ENCODE data around the gene ATP2B1. TPM values are rescaled to one million over a fixed set of nuclear protein-coding genes. Genes with fewer than 3 reads are reported as not detected.

ATP2B1 gene
- total RNA-seq, 1 experiment from 2014 or later: 24.7 TPM

DNA sequence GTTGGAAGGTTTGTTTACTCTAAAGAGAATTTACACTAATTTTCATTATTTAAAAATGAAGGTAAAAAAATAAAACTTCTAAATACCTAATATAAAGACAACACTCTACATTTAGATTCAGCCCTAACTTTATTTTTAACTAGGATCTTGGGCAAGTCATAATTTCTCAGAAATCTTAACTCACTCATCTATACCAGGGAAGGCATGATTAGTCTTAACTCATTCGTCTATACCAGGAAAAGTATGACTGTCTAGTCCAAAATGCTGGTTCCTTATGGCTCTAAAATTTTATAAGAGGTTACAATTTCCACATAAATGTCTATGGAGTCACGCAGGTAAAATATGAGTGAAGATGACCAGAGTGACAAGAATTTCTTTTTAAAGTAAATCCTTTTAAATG, 130.1 kb downstream of the ATP2B1 start:
- no peak for DNase-seq
- H3K79me2 ChIP-seq (ENCODE audit: low read length): no peaks in the 10 kb centered on the region

DNA sequence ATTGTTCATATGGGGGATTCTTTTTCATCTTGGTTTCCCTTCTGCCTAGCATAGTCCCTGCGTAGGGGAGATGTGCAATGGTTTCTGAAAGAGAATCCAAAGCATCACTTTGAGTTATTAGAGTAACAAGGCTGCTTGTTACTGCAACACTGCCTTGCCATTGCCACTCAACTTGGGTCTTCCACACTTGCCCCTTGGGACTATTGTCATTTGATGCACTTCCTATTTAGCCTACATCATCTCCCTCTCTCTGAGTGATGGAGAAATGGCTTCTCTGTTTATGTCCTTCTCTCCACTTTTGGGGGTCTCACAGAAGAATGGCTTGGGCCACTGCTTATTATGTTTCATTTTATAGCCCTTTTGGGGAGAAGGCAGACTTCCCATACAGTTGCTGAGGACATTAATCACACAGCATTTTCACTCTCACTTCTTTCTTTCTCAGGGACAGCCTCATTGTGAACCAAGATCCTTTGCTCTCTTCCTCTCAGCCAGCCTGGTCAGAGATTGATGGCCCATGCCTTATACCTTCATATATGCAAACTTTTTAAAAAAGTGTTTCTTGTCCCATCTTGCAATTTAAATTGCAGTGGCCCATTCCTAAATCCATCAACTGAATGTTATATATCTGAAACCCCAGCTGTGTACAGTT, 131.9 kb downstream of the ATP2B1 start:
- Histone ChIP-seq H3K4me1 (ENCODE audit: low read length) (peaks cover 5% of the 10 kb centered on the region), H3K27ac (ENCODE audit: low read length) (no peak overlapping the region), H3K36me3 (ENCODE audit: insufficient read depth, low read length) (no peaks in the 10 kb centered on the region)

More for the DNA sequence above, 130.1 kb downstream of the ATP2B1 start:
- H3K9ac ChIP-seq (ENCODE audit: low read length): no peak overlapping the region
- H3K4me2 ChIP-seq (ENCODE audit: low read depth, low read length, poor library complexity, severe bottlenecking): no peak overlapping the region
- peaks cover 5% of the 10 kb centered on the region for H3K4me1 ChIP-seq (ENCODE audit: low read length)
- no peaks in the 10 kb centered on the region for H4K20me1 ChIP-seq (ENCODE audit: insufficient read depth, low read depth, low read length)
- no peaks in the 10 kb centered on the region for H3K9me2 ChIP-seq (replicated peaks; ENCODE audit: insufficient read depth, low read length)
- no peak overlapping the region for H3K27ac ChIP-seq (ENCODE audit: low read length)
- no peaks in the 10 kb centered on the region for H3K36me3 ChIP-seq (ENCODE audit: insufficient read depth, low read length)
- no peaks in the 10 kb centered on the region for H3K27me3 ChIP-seq (ENCODE audit: low read length)
- no peaks in the 10 kb centered on the region for H3K9me3 ChIP-seq (ENCODE audit: low read length)
- no peak overlapping the region for H2AFZ ChIP-seq (ENCODE audit: low read length)
- no peak overlapping the region for H3K4me3 ChIP-seq (ENCODE audit: low read length)

DNA sequence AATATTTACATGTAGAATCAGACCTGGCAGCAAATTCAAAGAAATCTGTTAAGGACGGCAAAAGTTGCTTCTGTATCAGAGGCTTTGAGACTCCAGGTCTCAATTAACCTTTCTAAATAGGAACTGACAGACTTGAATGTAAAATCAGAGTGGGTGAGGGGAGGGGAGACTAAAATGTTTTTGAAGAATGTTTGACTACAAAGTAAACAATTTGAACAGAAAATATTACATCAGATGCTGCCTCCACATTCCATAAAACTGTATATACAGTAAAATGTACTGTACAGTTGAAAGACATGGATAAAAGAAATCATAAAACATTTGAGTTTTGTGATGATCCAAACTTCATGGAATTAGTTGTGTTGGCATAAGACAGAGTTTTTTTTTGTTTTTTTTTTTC, 133.3 kb downstream of the ATP2B1 start:
- no peak for DNase-seq
- H3K4me1 ChIP-seq (ENCODE audit: low read length): peaks cover 5% of the 10 kb centered on the region
- H3K4me3 ChIP-seq (ENCODE audit: low read length): no peak overlapping the region
- no peak overlapping the region for H2AFZ ChIP-seq (ENCODE audit: low read length)
- H3K27ac ChIP-seq (ENCODE audit: low read length): no peak overlapping the region
- H3K36me3 ChIP-seq (ENCODE audit: insufficient read depth, low read length): no peaks in the 10 kb centered on the region
- H3K9me2 ChIP-seq (replicated peaks; ENCODE audit: insufficient read depth, low read length): no peaks in the 10 kb centered on the region
- H4K20me1 ChIP-seq (ENCODE audit: insufficient read depth, low read depth, low read length): no peaks in the 10 kb centered on the region
- no peak overlapping the region for H3K4me2 ChIP-seq (ENCODE audit: low read depth, low read length, poor library complexity, severe bottlenecking)
- no peaks in the 10 kb centered on the region for H3K27me3 ChIP-seq (ENCODE audit: low read length)
- no peaks in the 10 kb centered on the region for H3K79me2 ChIP-seq (ENCODE audit: low read length)
- no peaks in the 10 kb centered on the region for H3K9me3 ChIP-seq (ENCODE audit: low read length)
- H3K9ac ChIP-seq (ENCODE audit: low read length): no peak overlapping the region

More for the DNA sequence above, 131.9 kb downstream of the ATP2B1 start:
- Histone ChIP-seq H3K4me2 (ENCODE audit: low read depth, low read length, poor library complexity, severe bottlenecking) (no peak overlapping the region), H3K9ac (ENCODE audit: low read length) (no peak overlapping the region), H3K4me3 (ENCODE audit: low read length) (no peak overlapping the region), H3K27me3 (ENCODE audit: low read length) (no peaks in the 10 kb centered on the region), H3K79me2 (ENCODE audit: low read length) (no peaks in the 10 kb centered on the region), H2AFZ (ENCODE audit: low read length) (no peak overlapping the region), H3K9me3 (ENCODE audit: low read length) (no peaks in the 10 kb centered on the region), H3K9me2 (replicated peaks; ENCODE audit: insufficient read depth, low read length) (no peaks in the 10 kb centered on the region), H4K20me1 (ENCODE audit: insufficient read depth, low read depth, low read length) (no peaks in the 10 kb centered on the region)
- no peak for DNase-seq

DNA sequence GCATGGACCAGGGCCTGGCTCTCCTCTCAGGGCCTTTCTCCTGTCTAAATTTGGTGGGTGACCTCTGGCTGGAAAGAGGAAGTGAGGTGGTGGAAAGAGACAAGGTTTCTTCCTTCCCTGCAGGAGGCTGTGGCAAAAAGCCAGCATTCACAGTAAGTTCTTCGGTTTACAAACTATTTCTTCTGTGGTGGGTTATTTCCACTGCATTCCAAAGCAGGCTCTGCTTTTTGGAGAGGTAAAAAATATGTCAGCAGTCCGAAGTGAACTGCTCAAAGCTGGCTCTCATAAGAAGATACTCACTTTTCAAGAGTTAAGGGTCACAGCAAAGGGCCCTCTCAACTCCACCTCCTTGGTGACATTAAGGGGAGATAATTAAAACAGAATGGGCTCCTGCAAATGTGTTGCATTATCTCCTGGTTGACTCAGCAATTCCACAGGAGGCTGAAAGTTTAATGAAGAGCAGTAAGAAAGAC, 133.9 kb downstream of the ATP2B1 start:
- H3K27me3 ChIP-seq (ENCODE audit: low read length): no peaks in the 10 kb centered on the region
- H3K9me3 ChIP-seq (ENCODE audit: low read length): no peaks in the 10 kb centered on the region
- H4K20me1 ChIP-seq (ENCODE audit: insufficient read depth, low read depth, low read length): no peaks in the 10 kb centered on the region
- H3K4me1 ChIP-seq (ENCODE audit: low read length): peaks cover 5% of the 10 kb centered on the region
- no peak overlapping the region for H3K27ac ChIP-seq (ENCODE audit: low read length)
- DNase-seq: no peak
- no peaks in the 10 kb centered on the region for H3K79me2 ChIP-seq (ENCODE audit: low read length)
- no peak overlapping the region for H3K4me2 ChIP-seq (ENCODE audit: low read depth, low read length, poor library complexity, severe bottlenecking)
- no peaks in the 10 kb centered on the region for H3K36me3 ChIP-seq (ENCODE audit: insufficient read depth, low read length)
- H3K4me3 ChIP-seq (ENCODE audit: low read length): no peak overlapping the region
- H3K9ac ChIP-seq (ENCODE audit: low read length): no peak overlapping the region
- no peaks in the 10 kb centered on the region for H3K9me2 ChIP-seq (replicated peaks; ENCODE audit: insufficient read depth, low read length)
- H2AFZ ChIP-seq (ENCODE audit: low read length): no peak overlapping the region

DNA sequence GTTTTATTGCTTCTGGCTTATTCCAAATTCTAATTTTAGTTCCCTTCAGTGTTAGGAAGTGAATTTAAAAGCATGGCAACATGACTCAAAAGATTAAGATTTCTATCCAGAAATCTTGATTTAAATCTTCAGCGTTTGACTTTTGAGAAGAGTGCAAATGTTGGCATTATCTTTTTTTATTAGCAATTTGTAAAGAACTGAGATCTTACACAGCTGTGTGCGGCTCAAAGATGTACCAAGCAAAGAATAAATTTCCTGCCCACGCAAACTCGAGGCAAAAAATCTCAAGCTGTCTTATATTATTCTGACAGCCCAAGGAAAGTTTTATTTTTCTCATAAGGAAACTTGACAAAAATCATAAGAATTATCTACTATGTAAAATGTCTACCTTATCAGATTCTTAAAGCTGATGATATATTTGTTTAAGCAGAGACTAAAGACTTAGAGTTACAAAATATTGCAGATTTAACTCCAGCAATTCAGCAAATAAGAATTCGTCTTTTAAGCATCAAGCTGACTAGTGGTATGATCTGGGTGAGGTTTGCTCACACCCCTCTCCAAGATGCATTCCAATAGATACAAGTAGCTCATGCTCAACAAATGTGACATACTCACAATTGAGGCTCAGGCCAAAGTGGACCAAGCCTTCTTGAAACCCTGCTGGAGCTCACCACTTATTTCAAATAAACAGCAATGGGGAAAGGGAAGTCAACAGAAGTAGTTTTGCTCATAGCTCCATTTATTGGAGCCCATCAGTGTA, 135.4 kb downstream of the ATP2B1 start:
- Histone ChIP-seq H3K4me2 (ENCODE audit: low read depth, low read length, poor library complexity, severe bottlenecking) (no peak overlapping the region), H3K9ac (ENCODE audit: low read length) (no peak overlapping the region), H3K4me1 (ENCODE audit: low read length) (peaks cover 5% of the 10 kb centered on the region), H3K27me3 (ENCODE audit: low read length) (no peaks in the 10 kb centered on the region), H3K9me3 (ENCODE audit: low read length) (no peaks in the 10 kb centered on the region), H3K27ac (ENCODE audit: low read length) (no peak overlapping the region), H2AFZ (ENCODE audit: low read length) (no peak overlapping the region), H3K9me2 (replicated peaks; ENCODE audit: insufficient read depth, low read length) (no peaks in the 10 kb centered on the region), H3K79me2 (ENCODE audit: low read length) (no peaks in the 10 kb centered on the region), H4K20me1 (ENCODE audit: insufficient read depth, low read depth, low read length) (no peaks in the 10 kb centered on the region), H3K4me3 (ENCODE audit: low read length) (no peak overlapping the region), H3K36me3 (ENCODE audit: insufficient read depth, low read length) (no peaks in the 10 kb centered on the region)
- DNase-seq: no peak

DNA sequence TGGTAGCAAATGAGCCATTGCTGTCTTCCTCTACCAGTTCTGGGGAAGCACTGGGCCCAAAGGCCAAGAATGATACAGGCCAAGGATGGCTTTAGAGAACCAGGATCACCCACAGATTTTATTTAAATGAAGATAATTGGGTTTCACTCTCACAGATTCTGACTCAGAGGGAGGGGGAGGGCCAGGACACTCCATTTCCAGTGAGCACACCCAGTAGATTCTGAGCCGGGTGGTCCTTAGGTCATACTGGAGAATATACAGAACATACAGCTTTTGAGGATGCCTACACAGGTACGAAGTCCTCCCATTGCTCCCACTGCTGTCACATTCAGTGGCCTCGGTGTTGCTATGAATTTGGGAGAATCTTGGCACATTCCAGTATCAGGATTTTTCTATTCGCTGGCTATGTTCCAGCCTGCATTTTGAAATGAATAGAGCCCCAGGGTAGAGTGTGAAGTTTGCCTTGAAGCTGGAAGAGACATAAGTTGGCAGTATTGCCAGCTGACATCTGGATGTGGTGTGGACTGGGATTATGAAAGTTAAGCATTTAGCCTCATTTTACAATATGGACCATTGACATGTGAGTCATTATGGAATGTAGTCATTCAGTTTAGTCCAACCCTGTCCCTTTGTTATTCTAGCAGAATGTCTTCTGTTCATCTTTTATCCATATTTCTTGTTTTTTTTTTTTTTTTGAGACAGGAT, 137.0 kb downstream of the ATP2B1 start:
- no peak overlapping the region for H2AFZ ChIP-seq (ENCODE audit: low read length)
- H3K9me2 ChIP-seq (replicated peaks; ENCODE audit: insufficient read depth, low read length): no peaks in the 10 kb centered on the region
- no peak overlapping the region for H3K4me2 ChIP-seq (ENCODE audit: low read depth, low read length, poor library complexity, severe bottlenecking)
- no peak overlapping the region for H3K9ac ChIP-seq (ENCODE audit: low read length)
- H3K4me1 ChIP-seq (ENCODE audit: low read length): peaks cover 3% of the 10 kb centered on the region
- H3K9me3 ChIP-seq (ENCODE audit: low read length): no peaks in the 10 kb centered on the region
- DNase-seq: no peak
- no peaks in the 10 kb centered on the region for H3K27me3 ChIP-seq (ENCODE audit: low read length)
- H3K36me3 ChIP-seq (ENCODE audit: insufficient read depth, low read length): no peaks in the 10 kb centered on the region
- no peaks in the 10 kb centered on the region for H3K79me2 ChIP-seq (ENCODE audit: low read length)
- no peak overlapping the region for H3K4me3 ChIP-seq (ENCODE audit: low read length)
- H4K20me1 ChIP-seq (ENCODE audit: insufficient read depth, low read depth, low read length): no peaks in the 10 kb centered on the region
- no peak overlapping the region for H3K27ac ChIP-seq (ENCODE audit: low read length)

DNA sequence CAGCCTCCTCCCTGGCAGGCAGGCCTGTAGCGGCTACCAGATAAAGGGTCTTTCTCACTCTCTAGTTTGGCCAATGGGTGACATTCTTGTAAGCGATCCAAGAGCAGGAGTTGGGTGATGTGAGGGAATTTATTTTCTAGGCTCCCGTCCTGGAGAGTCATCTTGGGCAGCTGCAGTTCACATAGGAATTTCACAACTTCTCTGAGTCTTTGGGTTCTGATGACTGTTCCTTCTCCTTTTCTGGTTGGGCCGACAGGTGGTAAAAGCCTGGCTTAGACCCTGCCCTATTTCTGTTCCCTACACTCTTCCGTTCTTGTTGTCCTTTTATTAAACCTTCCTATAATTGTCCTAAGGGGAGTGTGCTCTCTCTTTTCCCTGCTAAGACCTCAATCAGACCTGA, 140.2 kb downstream of the ATP2B1 start:
- no peak overlapping the region for H2AFZ ChIP-seq (ENCODE audit: low read length)
- H3K4me3 ChIP-seq (ENCODE audit: low read length): no peak overlapping the region
- no peaks in the 10 kb centered on the region for H3K4me1 ChIP-seq (ENCODE audit: low read length)
- H4K20me1 ChIP-seq (ENCODE audit: insufficient read depth, low read depth, low read length): no peaks in the 10 kb centered on the region
- no peak for DNase-seq
- H3K27me3 ChIP-seq (ENCODE audit: low read length): no peaks in the 10 kb centered on the region
- no peaks in the 10 kb centered on the region for H3K36me3 ChIP-seq (ENCODE audit: insufficient read depth, low read length)
- no peaks in the 10 kb centered on the region for H3K79me2 ChIP-seq (ENCODE audit: low read length)
- no peak overlapping the region for H3K4me2 ChIP-seq (ENCODE audit: low read depth, low read length, poor library complexity, severe bottlenecking)
- H3K9me2 ChIP-seq (replicated peaks; ENCODE audit: insufficient read depth, low read length): no peaks in the 10 kb centered on the region
- H3K9me3 ChIP-seq (ENCODE audit: low read length): no peaks in the 10 kb centered on the region
- no peak overlapping the region for H3K27ac ChIP-seq (ENCODE audit: low read length)
- H3K9ac ChIP-seq (ENCODE audit: low read length): no peak overlapping the region

DNA sequence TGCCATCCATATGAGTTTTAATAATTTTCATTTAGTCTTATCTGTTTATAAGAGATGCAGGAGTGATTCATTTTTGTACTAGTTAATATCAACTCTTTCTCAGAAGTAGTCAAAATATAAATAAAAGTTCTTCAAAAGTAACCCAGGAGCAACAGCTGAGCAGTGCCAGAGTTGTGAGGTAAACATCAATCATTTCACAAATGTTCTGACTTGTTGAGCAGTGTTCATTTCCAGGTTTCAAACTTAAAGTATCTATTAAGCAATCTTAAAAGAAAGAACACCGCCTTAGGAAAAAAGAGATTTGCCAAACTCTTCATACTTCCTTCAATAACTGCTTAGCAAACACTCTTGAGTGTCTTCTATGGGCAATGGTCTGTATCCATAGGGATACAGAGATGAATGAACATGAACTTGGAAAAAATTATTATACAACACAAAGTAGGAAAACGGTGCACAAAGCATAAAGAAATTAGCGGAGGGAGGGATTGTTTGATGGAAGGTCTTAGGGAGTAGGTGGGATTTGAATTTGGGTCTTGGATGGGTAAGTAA, 140.9 kb downstream of the ATP2B1 start:
- no peak for DNase-seq
- Histone ChIP-seq H3K4me1 (ENCODE audit: low read length) (no peaks in the 10 kb centered on the region), H3K9me2 (replicated peaks; ENCODE audit: insufficient read depth, low read length) (no peaks in the 10 kb centered on the region), H3K9ac (ENCODE audit: low read length) (no peak overlapping the region), H3K79me2 (ENCODE audit: low read length) (no peaks in the 10 kb centered on the region), H3K4me2 (ENCODE audit: low read depth, low read length, poor library complexity, severe bottlenecking) (no peak overlapping the region), H3K36me3 (ENCODE audit: insufficient read depth, low read length) (no peaks in the 10 kb centered on the region), H3K27ac (ENCODE audit: low read length) (no peak overlapping the region), H2AFZ (ENCODE audit: low read length) (no peak overlapping the region), H3K4me3 (ENCODE audit: low read length) (no peak overlapping the region), H4K20me1 (ENCODE audit: insufficient read depth, low read depth, low read length) (no peaks in the 10 kb centered on the region), H3K9me3 (ENCODE audit: low read length) (no peaks in the 10 kb centered on the region), H3K27me3 (ENCODE audit: low read length) (no peaks in the 10 kb centered on the region)

All from Karpas-422 (cell line).